Hepatocyte (in vitro differentiated cells): Measurements from ENCODE around the gene GSG1.

ENCODE experiments used
- EZH2 ChIP-seq: fragments of 200-600 bp; sonication (generic); IDR thresholded peaks from 2 replicates; pipeline ENCODE4 v1.6.1; 2016; ENCODE audit warnings: antibody characterized with exemption, mild to moderate bottlenecking, borderline replicate concordance
- TF ChIP-seq, protein P1 (sequence below): fragments of 200-600 bp; sonication (generic); IDR thresholded peaks from 2 replicates; pipeline ENCODE4 v1.5.1; 2016; ENCODE audit warnings: antibody characterized with exemption, mild to moderate bottlenecking; ENCODE audit not compliant: poor library complexity

GRCh38 chr12:13069380-13069779 lies 34.1 kb downstream of the GSG1 start:
- no peak for TF ChIP-seq EZH2
- TF ChIP-seq, protein P1, sequence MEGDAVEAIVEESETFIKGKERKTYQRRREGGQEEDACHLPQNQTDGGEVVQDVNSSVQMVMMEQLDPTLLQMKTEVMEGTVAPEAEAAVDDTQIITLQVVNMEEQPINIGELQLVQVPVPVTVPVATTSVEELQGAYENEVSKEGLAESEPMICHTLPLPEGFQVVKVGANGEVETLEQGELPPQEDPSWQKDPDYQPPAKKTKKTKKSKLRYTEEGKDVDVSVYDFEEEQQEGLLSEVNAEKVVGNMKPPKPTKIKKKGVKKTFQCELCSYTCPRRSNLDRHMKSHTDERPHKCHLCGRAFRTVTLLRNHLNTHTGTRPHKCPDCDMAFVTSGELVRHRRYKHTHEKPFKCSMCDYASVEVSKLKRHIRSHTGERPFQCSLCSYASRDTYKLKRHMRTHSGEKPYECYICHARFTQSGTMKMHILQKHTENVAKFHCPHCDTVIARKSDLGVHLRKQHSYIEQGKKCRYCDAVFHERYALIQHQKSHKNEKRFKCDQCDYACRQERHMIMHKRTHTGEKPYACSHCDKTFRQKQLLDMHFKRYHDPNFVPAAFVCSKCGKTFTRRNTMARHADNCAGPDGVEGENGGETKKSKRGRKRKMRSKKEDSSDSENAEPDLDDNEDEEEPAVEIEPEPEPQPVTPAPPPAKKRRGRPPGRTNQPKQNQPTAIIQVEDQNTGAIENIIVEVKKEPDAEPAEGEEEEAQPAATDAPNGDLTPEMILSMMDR, result no peak
